OCI-LY1 (cell line): Measurements from ENCODE around the gene PTPRD.

Source experiments
- EZH2 ChIP-seq: fragments of 200-600 bp; sonication (generic), shearing (Covaris generic); IDR thresholded peaks from 2 replicates; pipeline ENCODE4 v1.8.0; 2017; ENCODE audit warnings: borderline replicate concordance, mixed run types, mild to moderate bottlenecking, antibody characterized with exemption, low read length, moderate library complexity, mixed read lengths
- TF ChIP-seq, protein P1 (sequence below): fragments of 200-600 bp; sonication (generic), shearing (Covaris generic); IDR thresholded peaks from 2 replicates; pipeline ENCODE4 v1.5.1; 2017; ENCODE audit warnings: mild to moderate bottlenecking, antibody characterized with exemption, low read length, moderate library complexity, mixed read lengths

GRCh38 chr9:8855046-8855445 is 1757.8 kb downstream of the PTPRD start:
- TF ChIP-seq, protein P1, sequence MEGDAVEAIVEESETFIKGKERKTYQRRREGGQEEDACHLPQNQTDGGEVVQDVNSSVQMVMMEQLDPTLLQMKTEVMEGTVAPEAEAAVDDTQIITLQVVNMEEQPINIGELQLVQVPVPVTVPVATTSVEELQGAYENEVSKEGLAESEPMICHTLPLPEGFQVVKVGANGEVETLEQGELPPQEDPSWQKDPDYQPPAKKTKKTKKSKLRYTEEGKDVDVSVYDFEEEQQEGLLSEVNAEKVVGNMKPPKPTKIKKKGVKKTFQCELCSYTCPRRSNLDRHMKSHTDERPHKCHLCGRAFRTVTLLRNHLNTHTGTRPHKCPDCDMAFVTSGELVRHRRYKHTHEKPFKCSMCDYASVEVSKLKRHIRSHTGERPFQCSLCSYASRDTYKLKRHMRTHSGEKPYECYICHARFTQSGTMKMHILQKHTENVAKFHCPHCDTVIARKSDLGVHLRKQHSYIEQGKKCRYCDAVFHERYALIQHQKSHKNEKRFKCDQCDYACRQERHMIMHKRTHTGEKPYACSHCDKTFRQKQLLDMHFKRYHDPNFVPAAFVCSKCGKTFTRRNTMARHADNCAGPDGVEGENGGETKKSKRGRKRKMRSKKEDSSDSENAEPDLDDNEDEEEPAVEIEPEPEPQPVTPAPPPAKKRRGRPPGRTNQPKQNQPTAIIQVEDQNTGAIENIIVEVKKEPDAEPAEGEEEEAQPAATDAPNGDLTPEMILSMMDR: no peak
- TF ChIP-seq EZH2: no peak
